Activated naive CD4-positive, alpha-beta T cell treated with anti-CD3 and anti-CD28 coated beads for 36 hours (primary cell): ENCODE results near the gene TNRC6C. TPM values are rescaled to one million over a fixed set of nuclear protein-coding genes. Genes with fewer than 3 reads are reported as not detected.
"Not testable (repeated sequence)": the region's sequence is repeated elsewhere in the genome, so short reads cannot be mapped to it uniquely, and the experiment has no call there.

Source experiments
- CTCF ChIA-PET: fragments of 350-600 bp; sonication (Branson Sonifier 250); formaldehyde crosslinking; loops from one replicate; lab custom pipeline; 2021; ENCODE audit warnings: antibody characterized with exemption; lab: Charles Lee
- DNase-seq: peaks from one replicate; pipeline ENCODE4 v3.0.0-alpha.2; 2020
- H3K27ac Mint-ChIP-seq: one replicate; pipeline ENCODE4 v1.8.0; 2021; ENCODE audit warnings: mild to moderate bottlenecking, mixed read lengths
- H3K27me3 Mint-ChIP-seq: one replicate; pipeline ENCODE4 v1.8.0; 2021; ENCODE audit warnings: low read depth, mixed read lengths
- H3K36me3 Mint-ChIP-seq: one replicate; pipeline ENCODE4 v1.8.0; 2021; ENCODE audit warnings: low read depth, mixed read lengths
- H3K4me1 Mint-ChIP-seq: one replicate; pipeline ENCODE4 v1.8.0; 2021; ENCODE audit warnings: low read depth, mixed read lengths
- H3K4me3 Mint-ChIP-seq: one replicate; pipeline ENCODE4 v1.8.0; 2021; ENCODE audit warnings: mild to moderate bottlenecking, moderate library complexity, mixed read lengths
- H3K9me3 Mint-ChIP-seq: one replicate; pipeline ENCODE4 v1.8.0; 2021; ENCODE audit warnings: mixed read lengths
- intact Hi-C: fragments of 100-400 bp; cut with micrococcal nuclease; formaldehyde crosslinking; loops from one replicate; pipeline ENCODE4 v1.15.1; 2023
- total RNA-seq, 2 experiments: library from RNA; stranded (reverse); gene quantifications; one replicate each; pipeline ENCODE4 v1.2.3, GENCODE V29; 2021

Gene TNRC6C
- total RNA-seq, 2 experiments from 2014 or later, result 11.4 to 12.8 TPM

- no peaks in the 10 kb centered on the region for H3K27me3 Mint-ChIP-seq
- H3K9me3 Mint-ChIP-seq, result no peaks in the 10 kb centered on the region
- H3K4me3 Mint-ChIP-seq, result no peak overlapping the region
- H3K27ac Mint-ChIP-seq, result peak overlapping the region; percentile 88
- DNase-seq, result no peak
- H3K4me1 Mint-ChIP-seq, result peaks cover 41% of the 10 kb centered on the region
- H3K36me3 Mint-ChIP-seq, result peaks cover 13% of the 10 kb centered on the region
- CTCF ChIA-PET, result interaction anchor here (0.6 to 10.2 kb wide), 10 partner anchors 10 to 338 kb away, joined by 3 to 100 read pairs (median 4); no protein-coding TSS in a partner anchor
- intact Hi-C loops, result loop anchor here (1.0 to 5.0 kb wide), 4 partner anchors 22 to 139 kb away; no protein-coding TSS in a partner anchor
Measured at GRCh38 chr17:78111727-78112517, 153.4 kb downstream of the TNRC6C start.

DNA sequence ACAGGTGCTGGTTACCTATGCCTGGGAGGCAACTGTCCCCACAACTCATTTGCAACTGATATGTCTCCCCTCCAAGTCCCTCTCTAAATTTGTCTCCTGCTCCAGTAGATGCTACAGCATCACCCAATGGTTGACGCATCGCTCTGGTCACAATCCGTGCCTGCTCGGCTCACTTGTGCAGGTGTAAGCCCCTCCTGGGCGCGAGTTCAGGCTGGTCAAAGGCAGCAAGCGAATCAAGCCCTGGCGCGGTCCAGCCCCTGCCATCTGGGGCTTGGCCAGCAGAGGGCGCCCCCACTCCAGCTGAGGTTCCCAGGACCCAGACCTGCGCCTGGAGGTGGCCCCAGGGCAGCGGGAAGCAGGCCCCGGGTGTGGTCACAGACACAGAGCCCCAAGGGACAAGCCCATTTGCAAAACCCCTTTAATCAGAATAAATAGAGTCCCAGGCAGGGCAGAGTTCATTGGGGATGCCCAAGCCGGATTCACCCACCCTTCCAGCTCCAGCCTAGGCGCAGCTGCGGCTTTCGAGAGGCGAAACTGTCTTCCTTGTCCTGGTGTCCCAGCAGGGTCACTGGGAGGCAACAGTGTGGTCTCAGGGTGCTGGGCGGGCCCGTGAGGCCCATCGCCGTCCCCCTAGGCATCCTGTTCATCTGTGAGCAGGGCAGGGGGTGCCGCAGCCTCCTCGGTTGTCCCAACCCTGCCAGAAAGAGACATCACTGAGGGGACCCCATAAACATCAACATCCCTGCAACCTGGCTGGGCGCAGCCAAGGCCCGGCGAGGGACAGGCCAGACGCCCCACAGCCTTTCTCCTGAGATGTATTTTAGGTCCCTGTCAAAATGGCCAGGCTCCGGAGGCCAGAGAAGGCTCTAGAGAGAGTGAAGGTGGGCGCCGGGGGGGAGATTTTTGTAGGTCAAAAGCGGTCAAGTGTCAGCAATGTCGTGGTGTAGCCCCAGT lies 154.3 kb downstream of the TNRC6C start:
- peaks cover 37% of the 10 kb centered on the region for H3K4me1 Mint-ChIP-seq
- H3K36me3 Mint-ChIP-seq, result peaks cover 12% of the 10 kb centered on the region
- H3K27ac Mint-ChIP-seq, result peak overlapping the region; percentile 88
- CTCF ChIA-PET, result interaction anchor here (0.6 to 10.2 kb wide), 10 partner anchors 9 to 339 kb away, joined by 3 to 100 read pairs (median 4); no protein-coding TSS in a partner anchor
- H3K4me3 Mint-ChIP-seq, result no peak overlapping the region
- peak; percentile 84 for DNase-seq
- intact Hi-C loops, result loop anchor here (1.0 to 5.0 kb wide), 4 partner anchors 22 to 138 kb away; no protein-coding TSS in a partner anchor
- H3K9me3 Mint-ChIP-seq, result no peaks in the 10 kb centered on the region
- H3K27me3 Mint-ChIP-seq, result no peaks in the 10 kb centered on the region

GRCh38 chr17:78113804-78114785 lies 155.6 kb downstream of the TNRC6C start:
- CTCF ChIA-PET, result interaction anchor here (0.6 to 10.2 kb wide), 11 partner anchors 8 to 137 kb away, joined by 3 to 100 read pairs (median 8); partner anchors contain the start of gene C17orf99
- intact Hi-C loops, result loop anchor here (2.0 to 5.0 kb wide), 2 partner anchors 92 to 137 kb away; no protein-coding TSS in a partner anchor
- Mint-ChIP-seq H3K4me1 (peaks cover 33% of the 10 kb centered on the region), H3K27me3 (no peaks in the 10 kb centered on the region), H3K36me3 (peaks cover 13% of the 10 kb centered on the region), H3K4me3 (no peak overlapping the region), H3K27ac (peak overlapping the region; percentile 69), H3K9me3 (no peaks in the 10 kb centered on the region)
- DNase-seq, result peak; percentile 71

- Mint-ChIP-seq H3K36me3 (peaks cover 16% of the 10 kb centered on the region), H3K9me3 (no peaks in the 10 kb centered on the region), H3K4me3 (no peak overlapping the region), H3K27me3 (no peaks in the 10 kb centered on the region), H3K4me1 (peaks cover 33% of the 10 kb centered on the region), H3K27ac (no peak overlapping the region)
- DNase-seq, result no peak
- CTCF ChIA-PET, result interaction anchor here (0.9 to 10.2 kb wide), 4 partner anchors 12 to 62 kb away, joined by 3 to 100 read pairs (median 10); partner anchors contain the start of gene C17orf99
- intact Hi-C loops, result loop anchor here (5.0 kb wide), 1 partner anchor 93 kb away; no protein-coding TSS in a partner anchor
Measured at GRCh38 chr17:78114831-78115723, 156.6 kb downstream of the TNRC6C start.

- peak; percentile 9 for DNase-seq
- peaks cover 37% of the 10 kb centered on the region for H3K4me1 Mint-ChIP-seq
- CTCF ChIA-PET, result interaction anchor here (0.6 to 10.2 kb wide), 4 partner anchors 11 to 91 kb away, joined by 3 to 100 read pairs (median 8); no protein-coding TSS in a partner anchor
- intact Hi-C loops, H3K27ac Mint-ChIP-seq, H3K27me3 Mint-ChIP-seq, H3K9me3 Mint-ChIP-seq, H3K4me3 Mint-ChIP-seq: not testable (repeated sequence)
- peaks cover 20% of the 10 kb centered on the region for H3K36me3 Mint-ChIP-seq
Measured at GRCh38 chr17:78115803-78116202, 157.3 kb downstream of the TNRC6C start.

DNA sequence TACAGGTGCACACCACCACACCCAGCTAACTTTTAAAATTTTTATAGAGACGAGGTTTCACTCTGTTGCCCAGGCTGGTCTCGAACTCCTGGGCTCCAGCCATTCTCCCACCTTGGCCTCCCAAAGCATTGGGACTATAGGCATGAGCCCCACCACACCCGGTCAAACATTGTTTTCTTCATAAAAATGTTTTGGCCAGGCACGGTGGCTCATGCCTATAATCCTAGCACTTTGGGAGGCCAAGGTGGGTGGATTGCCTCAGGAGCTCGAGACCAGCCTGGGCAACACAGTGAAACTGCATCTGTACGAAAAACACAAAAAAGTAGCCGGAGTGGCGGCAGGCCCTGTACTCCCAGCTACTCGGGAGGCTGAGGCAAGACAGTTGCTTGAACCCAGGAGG lies 157.9 kb downstream of the TNRC6C start:
- H3K27me3 Mint-ChIP-seq, result no peaks in the 10 kb centered on the region
- peaks cover 19% of the 10 kb centered on the region for H3K36me3 Mint-ChIP-seq
- intact Hi-C loops, result no loop called here
- CTCF ChIA-PET, result interaction anchor here (0.6 to 10.2 kb wide), 3 partner anchors 11 to 92 kb away, joined by 5 to 100 read pairs (median 11); no protein-coding TSS in a partner anchor
- H3K4me1 Mint-ChIP-seq, result peaks cover 44% of the 10 kb centered on the region
- no peak overlapping the region for H3K4me3 Mint-ChIP-seq
- H3K27ac Mint-ChIP-seq, result no peak overlapping the region
- DNase-seq, result no peak
- H3K9me3 Mint-ChIP-seq, result no peaks in the 10 kb centered on the region

GRCh38 chr17:78117027-78117981 lies 158.8 kb downstream of the TNRC6C start:
- Mint-ChIP-seq H3K36me3 (peaks cover 27% of the 10 kb centered on the region), H3K27ac (no peak overlapping the region), H3K4me1 (peaks cover 52% of the 10 kb centered on the region), H3K27me3 (no peaks in the 10 kb centered on the region), H3K4me3 (no peak overlapping the region), H3K9me3 (no peaks in the 10 kb centered on the region)
- intact Hi-C loops, result loop anchor here (1.0 kb wide), 1 partner anchor 17 kb away; no protein-coding TSS in a partner anchor
- CTCF ChIA-PET, result interaction anchor here (3.2 to 10.2 kb wide), 2 partner anchors 10 to 19 kb away, joined by 11 to 100 read pairs; no protein-coding TSS in a partner anchor
- DNase-seq, result peak; percentile 48

- Mint-ChIP-seq H3K36me3 (peaks cover 39% of the 10 kb centered on the region), H3K4me3 (no peak overlapping the region), H3K27ac (no peak overlapping the region), H3K9me3 (no peaks in the 10 kb centered on the region), H3K27me3 (no peaks in the 10 kb centered on the region), H3K4me1 (peaks cover 54% of the 10 kb centered on the region)
- CTCF ChIA-PET, result interaction anchor here (1.1 to 2.3 kb wide), 4 partner anchors 9 to 57 kb away, joined by 3 to 10 read pairs (median 4); partner anchors contain the start of gene TMC6
- no peak for DNase-seq
- intact Hi-C loops, result no loop called here
Measured at GRCh38 chr17:78118801-78119241, 160.3 kb downstream of the TNRC6C start.

DNA sequence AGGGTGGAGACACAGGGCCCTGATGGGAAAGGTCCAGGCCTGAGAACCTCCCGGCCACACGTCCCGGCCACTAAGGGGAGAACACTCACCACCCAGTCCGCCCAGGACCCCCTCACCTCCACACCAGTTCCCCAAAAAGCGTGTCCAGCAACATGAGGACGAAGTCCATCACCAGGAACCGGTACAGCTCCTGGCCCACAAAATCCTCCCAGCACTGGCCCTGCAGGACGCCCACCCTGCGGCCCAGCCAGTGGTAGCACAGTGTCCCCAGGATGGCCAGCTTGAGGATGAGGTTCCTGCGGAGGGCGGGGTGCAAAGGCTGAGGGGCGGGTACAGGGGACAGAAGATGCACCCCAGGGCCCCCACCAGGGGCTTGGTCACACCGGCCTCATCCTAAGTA lies 162.0 kb downstream of the TNRC6C start:
- Mint-ChIP-seq H3K4me1 (peaks cover 54% of the 10 kb centered on the region), H3K27me3 (no peaks in the 10 kb centered on the region), H3K9me3 (no peaks in the 10 kb centered on the region), H3K36me3 (peaks cover 39% of the 10 kb centered on the region), H3K4me3 (peak overlapping the region; percentile 72), H3K27ac (no peak overlapping the region)
- intact Hi-C loops, result no loop called here
- CTCF ChIA-PET, result interaction anchor here (1.1 to 2.3 kb wide), 4 partner anchors 10 to 131 kb away, joined by 3 to 10 read pairs (median 5); partner anchors contain the start of gene TMC8
- DNase-seq, result no peak
